MM.1S (cell line): ENCODE results near the gene MUC5B.

Experiments
- EZH2 ChIP-seq: fragments of 300-600 bp; sonication (generic); optimal IDR thresholded peaks from 2 replicates; pipeline ENCODE3; 2017; ENCODE audit warnings: low read depth, mild to moderate bottlenecking, antibody characterized with exemption, low read length, mixed read lengths
- EZH2phosphoT487 ChIP-seq: fragments of 300-600 bp; sonication (generic); IDR thresholded peaks from 2 replicates; pipeline ENCODE4 v1.6.1; 2018; ENCODE audit warnings: antibody characterized with exemption, low read length
- TF ChIP-seq, protein P1 (sequence below): fragments of 300-600 bp; sonication (generic); IDR thresholded peaks from 2 replicates; pipeline ENCODE4 v1.5.1; 2016; ENCODE audit warnings: antibody characterized with exemption, low read length, mixed read lengths

DNA sequence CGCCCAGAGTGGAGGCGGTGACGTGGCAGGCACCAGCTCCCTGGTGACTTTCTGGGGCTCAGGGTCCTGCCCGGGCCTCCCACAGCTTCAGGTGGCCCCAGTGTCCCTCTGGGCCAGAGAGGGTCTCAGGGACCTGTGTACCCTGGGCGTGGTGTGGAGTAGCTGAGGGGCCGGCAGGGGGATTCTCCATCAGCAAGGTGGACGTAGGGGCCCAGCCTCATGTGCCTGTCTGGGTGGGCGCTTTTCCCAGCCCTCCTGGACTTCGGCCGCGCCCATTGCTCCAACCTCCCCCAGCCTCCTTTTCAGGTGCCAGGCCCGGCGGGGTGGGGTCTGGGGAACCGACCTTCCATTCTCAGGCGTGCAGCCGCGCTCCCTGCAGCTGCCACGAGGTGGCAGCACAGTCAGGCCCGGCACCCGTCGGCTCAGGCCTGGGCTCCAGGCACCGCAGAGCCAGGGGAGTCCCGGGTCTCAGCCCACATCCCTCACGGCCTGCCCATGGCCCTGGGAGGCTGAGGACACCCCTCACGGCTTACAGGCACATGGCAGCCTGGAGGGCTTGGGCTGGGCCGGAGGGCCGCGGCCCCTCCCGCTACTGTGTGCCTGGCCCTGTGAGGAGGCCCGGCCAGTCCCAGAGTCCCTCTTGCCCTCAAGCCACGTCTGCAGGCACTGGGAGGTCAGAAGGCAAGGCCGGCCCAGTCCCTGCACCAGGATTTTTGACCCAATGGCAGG, 19.9 kb upstream of the MUC5B start:
- TF ChIP-seq, protein P1, sequence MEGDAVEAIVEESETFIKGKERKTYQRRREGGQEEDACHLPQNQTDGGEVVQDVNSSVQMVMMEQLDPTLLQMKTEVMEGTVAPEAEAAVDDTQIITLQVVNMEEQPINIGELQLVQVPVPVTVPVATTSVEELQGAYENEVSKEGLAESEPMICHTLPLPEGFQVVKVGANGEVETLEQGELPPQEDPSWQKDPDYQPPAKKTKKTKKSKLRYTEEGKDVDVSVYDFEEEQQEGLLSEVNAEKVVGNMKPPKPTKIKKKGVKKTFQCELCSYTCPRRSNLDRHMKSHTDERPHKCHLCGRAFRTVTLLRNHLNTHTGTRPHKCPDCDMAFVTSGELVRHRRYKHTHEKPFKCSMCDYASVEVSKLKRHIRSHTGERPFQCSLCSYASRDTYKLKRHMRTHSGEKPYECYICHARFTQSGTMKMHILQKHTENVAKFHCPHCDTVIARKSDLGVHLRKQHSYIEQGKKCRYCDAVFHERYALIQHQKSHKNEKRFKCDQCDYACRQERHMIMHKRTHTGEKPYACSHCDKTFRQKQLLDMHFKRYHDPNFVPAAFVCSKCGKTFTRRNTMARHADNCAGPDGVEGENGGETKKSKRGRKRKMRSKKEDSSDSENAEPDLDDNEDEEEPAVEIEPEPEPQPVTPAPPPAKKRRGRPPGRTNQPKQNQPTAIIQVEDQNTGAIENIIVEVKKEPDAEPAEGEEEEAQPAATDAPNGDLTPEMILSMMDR = peak; percentile 79
- TF ChIP-seq EZH2 = no peak
- TF ChIP-seq EZH2phosphoT487 = no peak
